Natural killer cell (primary cell): ENCODE measurements around the gene VIPR2. TPM values are rescaled to one million over a fixed set of nuclear protein-coding genes. Genes with fewer than 3 reads are reported as not detected.

Experiments used
- ATAC-seq, 3 donors: fragments of 150-1000 bp in 2 of 3; fragments of 200-7000 bp in 1 of 3; cut with Tn5 transposase; 1 replicate in 1 of 3; 2 replicates in 2 of 3; pipeline ENCODE4 v1.10.0; 2021; ENCODE audit warnings: mild to moderate bottlenecking in 2 of 3, moderate library complexity in 2 of 3
- DNase-seq, 2 donors: peaks; one replicate each; pipeline versions ENCODE4 v3.0.0 to v3.0.0-alpha.2; 2013 to 2021; ENCODE audit warnings: mixed read lengths in 1 of 2
- H3K27ac ChIP-seq: one replicate; pipeline ENCODE4 v1.5.1; 2013; ENCODE audit warnings: mild to moderate bottlenecking, low read length
- H3K27me3 ChIP-seq: one replicate; pipeline ENCODE4 v1.6.1; 2013; ENCODE audit warnings: low read length; ENCODE audit not compliant: control insufficient read depth, insufficient read depth
- H3K36me3 ChIP-seq: one replicate; pipeline ENCODE4 v1.6.1; 2013; ENCODE audit warnings: low read length; ENCODE audit not compliant: control insufficient read depth, insufficient read depth
- H3K4me1 ChIP-seq: one replicate; pipeline ENCODE4 v1.6.1; 2013; ENCODE audit warnings: low read length; ENCODE audit not compliant: control insufficient read depth, insufficient read depth
- H3K4me3 ChIP-seq: one replicate; pipeline ENCODE4 v1.5.1; 2013; ENCODE audit warnings: low read length
- H3K9me3 ChIP-seq: one replicate; pipeline ENCODE4 v1.6.1; 2013; ENCODE audit warnings: low read length; ENCODE audit not compliant: control insufficient read depth, insufficient read depth
- H3K27ac Mint-ChIP-seq, 2 donors: one replicate each; pipeline ENCODE4 v1.8.0; 2022; ENCODE audit warnings: mild to moderate bottlenecking in 2 of 2, mixed read lengths in 2 of 2, moderate library complexity in 1 of 2
- H3K27me3 Mint-ChIP-seq, 2 donors: one replicate each; pipeline ENCODE4 v1.8.0; 2022; ENCODE audit warnings: low read depth in 2 of 2, mixed read lengths in 2 of 2
- H3K36me3 Mint-ChIP-seq: one replicate; pipeline ENCODE4 v1.8.0; 2022; ENCODE audit warnings: mixed read lengths
- H3K4me1 Mint-ChIP-seq, 2 donors: one replicate each; pipeline ENCODE4 v1.8.0; 2022; ENCODE audit warnings: mixed read lengths in 2 of 2
- H3K4me3 Mint-ChIP-seq: one replicate; pipeline ENCODE4 v1.8.0; 2022; ENCODE audit warnings: mild to moderate bottlenecking, moderate library complexity, mixed read lengths
- H3K9me3 Mint-ChIP-seq, 2 donors: one replicate each; pipeline ENCODE4 v1.8.0; 2022; ENCODE audit warnings: mixed read lengths in 2 of 2
- WGBS: methylation state at CpG from one replicate; pipeline ENCODE4 v1.1.7; 2013; ENCODE audit warnings: missing lambda C conversion rate; ENCODE audit not compliant: insufficient coverage; 5-methylcytosine and 5-hydroxymethylcytosine counted together
- intact Hi-C: fragments of 100-400 bp; cut with micrococcal nuclease; formaldehyde crosslinking; loops from one replicate; pipeline ENCODE4 v1.14.2; 2022
- total RNA-seq, 4 donors: library from RNA; stranded (reverse); fragments of 120-200 nt in 1 of 4; gene quantifications; one replicate each; pipeline versions ENCODE4 v1.2.3 to v1.2.4, GENCODE V29; 2013 to 2022
- TF ChIP-seq, protein P1 (sequence below): fragments of 200-600 bp; IDR thresholded peaks from one replicate; pipeline ENCODE4 v1.8.0; 2022; ENCODE audit warnings: antibody characterized with exemption

VIPR2 gene
- total RNA-seq, 3 donors from 2014 or later (not counting 1 experiment from before 2014, with no cell fraction given) = 2.2 to 4.9 (median 4.7) TPM

DNA sequence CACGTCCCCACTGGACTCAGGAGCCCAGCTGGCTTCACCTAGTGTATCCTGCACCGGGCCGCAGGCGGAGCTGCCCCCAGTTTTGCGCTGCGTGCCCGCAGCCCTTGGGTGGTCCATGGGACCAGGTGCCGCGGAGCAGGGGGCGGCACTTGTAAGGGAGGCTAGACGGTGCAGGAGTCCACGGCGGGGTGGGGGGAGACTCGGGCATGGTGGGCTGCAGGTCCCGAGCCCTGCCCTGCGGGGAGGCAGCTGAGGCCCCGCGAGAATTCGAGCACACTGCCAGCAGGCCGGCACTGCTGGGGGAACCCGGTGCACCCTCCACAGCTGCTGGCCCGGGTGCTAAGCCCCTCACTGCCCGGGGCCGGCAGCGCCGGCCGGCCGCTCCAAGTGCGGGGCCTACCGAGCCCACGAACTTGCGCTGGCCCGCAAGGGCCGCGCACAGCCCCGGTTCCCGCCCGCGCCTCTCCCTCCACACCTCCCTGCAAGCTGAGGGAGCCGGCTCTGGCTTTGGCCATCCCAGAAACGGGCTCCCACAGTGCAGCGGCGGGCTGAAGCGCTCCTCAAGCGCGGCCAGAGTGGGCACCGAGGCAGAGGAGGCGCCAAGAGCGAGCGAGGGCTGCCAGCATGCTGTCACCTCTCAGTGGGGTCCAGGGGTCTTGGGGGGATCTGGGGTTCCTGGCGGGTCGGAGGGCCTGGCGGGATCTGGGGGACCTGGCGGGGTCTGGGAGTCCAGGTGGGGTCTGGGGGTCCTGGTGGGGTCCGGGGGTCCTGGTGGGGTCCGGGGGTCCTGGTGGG lies 81.4 kb downstream of the VIPR2 start:
- H3K27ac Mint-ChIP-seq = no peak overlapping the region
- no peaks in the 10 kb centered on the region for H3K27me3 ChIP-seq
- no peak overlapping the region for H3K27ac ChIP-seq
- intact Hi-C loops = no loop called here
- no peaks in the 10 kb centered on the region for H3K36me3 Mint-ChIP-seq
- H3K9me3 ChIP-seq = no peaks in the 10 kb centered on the region
- 95% methylated on average over 56 of the region's 56 CpGs for WGBS
- no peak for ATAC-seq
- H3K4me1 Mint-ChIP-seq = peaks cover 3 to 10% of the 10 kb centered on the region in 2 donors
- no peak overlapping the region for H3K4me3 Mint-ChIP-seq
- H3K36me3 ChIP-seq = no peaks in the 10 kb centered on the region
- peaks cover 0 to 9% of the 10 kb centered on the region in 2 donors for H3K27me3 Mint-ChIP-seq
- DNase-seq = no peak
- peaks cover 7% of the 10 kb centered on the region for H3K4me1 ChIP-seq
- H3K4me3 ChIP-seq = no peak overlapping the region
- TF ChIP-seq, protein P1, sequence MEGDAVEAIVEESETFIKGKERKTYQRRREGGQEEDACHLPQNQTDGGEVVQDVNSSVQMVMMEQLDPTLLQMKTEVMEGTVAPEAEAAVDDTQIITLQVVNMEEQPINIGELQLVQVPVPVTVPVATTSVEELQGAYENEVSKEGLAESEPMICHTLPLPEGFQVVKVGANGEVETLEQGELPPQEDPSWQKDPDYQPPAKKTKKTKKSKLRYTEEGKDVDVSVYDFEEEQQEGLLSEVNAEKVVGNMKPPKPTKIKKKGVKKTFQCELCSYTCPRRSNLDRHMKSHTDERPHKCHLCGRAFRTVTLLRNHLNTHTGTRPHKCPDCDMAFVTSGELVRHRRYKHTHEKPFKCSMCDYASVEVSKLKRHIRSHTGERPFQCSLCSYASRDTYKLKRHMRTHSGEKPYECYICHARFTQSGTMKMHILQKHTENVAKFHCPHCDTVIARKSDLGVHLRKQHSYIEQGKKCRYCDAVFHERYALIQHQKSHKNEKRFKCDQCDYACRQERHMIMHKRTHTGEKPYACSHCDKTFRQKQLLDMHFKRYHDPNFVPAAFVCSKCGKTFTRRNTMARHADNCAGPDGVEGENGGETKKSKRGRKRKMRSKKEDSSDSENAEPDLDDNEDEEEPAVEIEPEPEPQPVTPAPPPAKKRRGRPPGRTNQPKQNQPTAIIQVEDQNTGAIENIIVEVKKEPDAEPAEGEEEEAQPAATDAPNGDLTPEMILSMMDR = no peak
- H3K9me3 Mint-ChIP-seq = no peaks in the 10 kb centered on the region

DNA sequence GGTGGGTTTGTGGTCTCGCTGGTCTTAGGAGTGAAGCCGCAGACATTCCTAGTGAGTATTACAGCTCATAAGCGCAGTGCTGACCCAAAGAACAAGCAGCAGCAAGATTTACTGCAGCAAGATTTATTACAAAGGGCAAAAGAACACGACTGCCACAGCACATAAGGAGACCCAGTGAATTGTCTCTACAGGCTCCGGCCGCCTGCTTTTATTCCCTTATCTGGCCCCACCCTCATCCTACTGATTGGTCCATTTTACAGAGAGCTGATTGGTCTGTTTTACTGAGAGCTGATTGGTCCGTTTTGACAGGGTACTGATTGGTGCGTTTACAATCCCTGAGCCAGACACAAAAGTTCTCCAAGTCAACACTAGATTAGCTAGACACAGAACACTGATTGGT lies 82.1 kb downstream of the VIPR2 start:
- no peak overlapping the region for H3K4me3 Mint-ChIP-seq
- H3K36me3 Mint-ChIP-seq = no peaks in the 10 kb centered on the region
- peaks cover 0 to 4% of the 10 kb centered on the region in 2 donors for H3K4me1 Mint-ChIP-seq
- H3K27me3 Mint-ChIP-seq = peaks cover 0 to 9% of the 10 kb centered on the region in 2 donors
- TF ChIP-seq, protein P1 = no peak
- Histone ChIP-seq H3K4me1 (peaks cover under 1% of the 10 kb centered on the region), H3K27me3 (no peaks in the 10 kb centered on the region), H3K9me3 (no peaks in the 10 kb centered on the region), H3K36me3 (no peaks in the 10 kb centered on the region), H3K27ac (no peak overlapping the region), H3K4me3 (no peak overlapping the region)
- no peaks in the 10 kb centered on the region for H3K9me3 Mint-ChIP-seq
- intact Hi-C loops = no loop called here
- no peak for ATAC-seq
- WGBS = 92% methylated on average over 8 of the region's 8 CpGs
- no peak overlapping the region for H3K27ac Mint-ChIP-seq
- DNase-seq = no peak

GRCh38 chr7:159061674-159062212 lies 82.9 kb downstream of the VIPR2 start:
- no peaks in the 10 kb centered on the region for H3K4me1 ChIP-seq
- TF ChIP-seq, protein P1 = no peak
- H3K27me3 Mint-ChIP-seq = peaks cover 0 to 9% of the 10 kb centered on the region in 2 donors
- intact Hi-C loops = no loop called here
- no peaks in the 10 kb centered on the region for H3K4me1 Mint-ChIP-seq
- no peak overlapping the region for H3K27ac Mint-ChIP-seq
- no peaks in the 10 kb centered on the region for H3K9me3 ChIP-seq
- no peak overlapping the region for H3K4me3 ChIP-seq
- H3K27ac ChIP-seq = no peak overlapping the region
- H3K9me3 Mint-ChIP-seq = no peaks in the 10 kb centered on the region
- H3K36me3 Mint-ChIP-seq = no peaks in the 10 kb centered on the region
- H3K4me3 Mint-ChIP-seq = no peak overlapping the region
- ATAC-seq = no peak
- no peaks in the 10 kb centered on the region for H3K36me3 ChIP-seq
- 61% methylated on average over 44 of the region's 44 CpGs for WGBS
- H3K27me3 ChIP-seq = no peaks in the 10 kb centered on the region
- no peak for DNase-seq
